Activated T-cell treated with anti-CD3 and anti-CD28 coated beads, Interleukin-2, amount 50 U/mL, for 72 hours (primary cell): ENCODE data around the gene ZGPAT. TPM values are rescaled to one million over a fixed set of nuclear protein-coding genes. Genes with fewer than 3 reads are reported as not detected.

Source experiments
- ATAC-seq, 2 donors: fragments of 150-1000 bp; cut with Tn5 transposase; replicated peaks in 1 of 2; 2 replicates each; pipeline ENCODE4 v1.10.0; 2021; ENCODE audit warnings: moderate library complexity in 2 of 2, mild to moderate bottlenecking in 1 of 2
- DNase-seq, 2 donors: peaks; one replicate each; pipeline ENCODE4 v3.0.0; 2021 to 2022; ENCODE audit warnings: mixed read lengths in 1 of 2
- H3K27ac Mint-ChIP-seq: one replicate; pipeline ENCODE4 v1.8.0; 2022; ENCODE audit warnings: mild to moderate bottlenecking, moderate library complexity, mixed read lengths
- H3K27me3 Mint-ChIP-seq: one replicate; pipeline ENCODE4 v1.8.0; 2022; ENCODE audit warnings: low read depth, mixed read lengths
- H3K36me3 Mint-ChIP-seq, 2 donors: one replicate each; pipeline ENCODE4 v1.8.0; 2022; ENCODE audit warnings: mixed read lengths in 2 of 2, mild to moderate bottlenecking in 1 of 2; ENCODE audit not compliant: insufficient read depth in 2 of 2
- H3K4me1 Mint-ChIP-seq: one replicate; pipeline ENCODE4 v1.8.0; 2022; ENCODE audit warnings: low read depth, mixed read lengths
- H3K4me3 Mint-ChIP-seq, 2 donors: one replicate each; pipeline ENCODE4 v1.8.0; 2022; ENCODE audit warnings: mild to moderate bottlenecking in 2 of 2, mixed read lengths in 2 of 2, moderate library complexity in 2 of 2
- H3K9me3 Mint-ChIP-seq, 2 donors: one replicate each; pipeline ENCODE4 v1.8.0; 2022; ENCODE audit warnings: mixed read lengths in 2 of 2
- total RNA-seq, 2 donors: library from RNA; stranded (reverse); gene quantifications; one replicate each; pipeline ENCODE4 v1.2.3, GENCODE V29; 2022

ZGPAT gene
- total RNA-seq, 2 donors from 2014 or later: 24.3 to 28.0 TPM

DNA sequence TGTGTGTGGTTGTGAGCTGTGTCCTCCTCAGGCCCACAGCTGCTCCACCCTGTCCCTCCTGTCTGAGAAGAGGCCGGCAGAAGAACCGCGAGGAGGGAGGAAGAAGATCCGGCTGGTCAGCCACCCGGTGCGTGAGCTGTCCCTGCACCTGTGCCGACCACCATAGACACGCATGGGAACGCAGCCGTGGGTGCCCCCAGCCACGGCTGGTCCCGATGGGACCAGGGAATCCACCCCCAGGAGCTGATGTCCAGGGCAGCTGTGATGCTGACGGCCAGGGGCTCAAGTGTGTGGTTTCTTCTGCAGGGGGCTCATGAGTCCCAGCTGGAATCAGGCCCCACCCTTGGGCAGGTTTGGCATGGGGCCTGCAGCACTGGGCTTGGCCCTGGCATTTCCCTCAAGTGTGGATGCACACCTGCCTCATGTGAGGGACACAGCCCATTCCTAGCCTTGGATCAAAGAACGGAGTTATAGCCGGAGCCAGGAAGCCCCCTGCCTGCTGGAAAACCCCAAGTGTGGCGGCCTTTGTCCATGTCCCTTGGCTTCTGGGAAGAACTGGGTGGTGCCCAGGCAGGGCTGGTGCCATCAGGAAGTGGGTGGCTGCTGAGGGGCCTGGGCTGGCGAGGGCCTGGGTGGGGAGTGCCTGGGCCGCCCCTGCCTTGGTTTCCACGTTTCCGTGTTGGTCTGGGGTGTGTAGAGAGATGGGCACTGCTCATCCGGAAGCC lies 16.0 kb upstream of the ZGPAT start:
- peaks cover 2 to 6% of the 10 kb centered on the region in 2 donors for H3K36me3 Mint-ChIP-seq
- H3K9me3 Mint-ChIP-seq: no peaks in the 10 kb centered on the region
- no peaks in the 10 kb centered on the region for H3K27me3 Mint-ChIP-seq
- ATAC-seq (no peak), DNase-seq (no peak)
- peaks cover 6% of the 10 kb centered on the region for H3K4me1 Mint-ChIP-seq
- H3K27ac Mint-ChIP-seq: no peak overlapping the region
- H3K4me3 Mint-ChIP-seq: no peak overlapping the region

DNA sequence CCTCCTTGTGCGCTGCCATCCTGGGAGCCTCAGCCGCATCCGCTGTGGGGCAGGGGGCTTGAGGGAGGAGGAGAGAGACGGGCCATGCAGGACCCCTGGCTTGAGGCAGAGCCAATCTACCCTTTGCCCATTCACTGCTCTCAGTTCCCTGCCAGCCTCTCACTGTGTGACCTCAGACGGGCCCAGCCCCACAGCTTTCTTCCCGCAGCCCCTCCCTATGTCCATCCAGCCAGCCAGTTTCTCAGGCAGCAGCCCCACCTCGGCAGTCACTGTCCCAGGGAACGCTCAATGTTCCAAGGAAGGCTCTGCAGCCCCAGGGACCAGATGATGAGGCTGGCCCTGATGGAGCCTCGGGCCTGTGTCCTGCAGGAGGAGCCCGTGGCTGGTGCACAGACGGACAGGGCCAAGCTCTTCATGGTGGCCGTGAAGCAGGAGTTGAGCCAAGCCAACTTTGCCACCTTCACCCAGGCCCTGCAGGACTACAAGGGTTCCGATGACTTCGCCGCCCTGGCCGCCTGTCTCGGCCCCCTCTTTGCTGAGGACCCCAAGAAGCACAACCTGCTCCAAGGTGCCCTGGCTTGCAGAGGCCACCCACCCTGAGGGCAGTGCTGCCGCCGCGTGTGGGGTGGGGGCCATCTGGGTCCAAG lies 15.3 kb upstream of the ZGPAT start:
- ATAC-seq (no peak), DNase-seq (no peak)
- H3K9me3 Mint-ChIP-seq: no peaks in the 10 kb centered on the region
- H3K27ac Mint-ChIP-seq: peak overlapping the region; percentile 44
- peaks cover 2 to 6% of the 10 kb centered on the region in 2 donors for H3K36me3 Mint-ChIP-seq
- H3K4me3 Mint-ChIP-seq: no peak overlapping the region
- no peaks in the 10 kb centered on the region for H3K27me3 Mint-ChIP-seq
- H3K4me1 Mint-ChIP-seq: peaks cover 6% of the 10 kb centered on the region

- ATAC-seq (no peak), DNase-seq (no peak)
- no peaks in the 10 kb centered on the region for H3K27me3 Mint-ChIP-seq
- H3K9me3 Mint-ChIP-seq: no peaks in the 10 kb centered on the region
- peaks cover 6% of the 10 kb centered on the region for H3K4me1 Mint-ChIP-seq
- H3K36me3 Mint-ChIP-seq: peaks cover 2 to 6% of the 10 kb centered on the region in 2 donors
- no peak overlapping the region for H3K27ac Mint-ChIP-seq
- no peak overlapping the region for H3K4me3 Mint-ChIP-seq
Measured at GRCh38 chr20:63693083-63693732, 14.6 kb upstream of the ZGPAT start.

DNA sequence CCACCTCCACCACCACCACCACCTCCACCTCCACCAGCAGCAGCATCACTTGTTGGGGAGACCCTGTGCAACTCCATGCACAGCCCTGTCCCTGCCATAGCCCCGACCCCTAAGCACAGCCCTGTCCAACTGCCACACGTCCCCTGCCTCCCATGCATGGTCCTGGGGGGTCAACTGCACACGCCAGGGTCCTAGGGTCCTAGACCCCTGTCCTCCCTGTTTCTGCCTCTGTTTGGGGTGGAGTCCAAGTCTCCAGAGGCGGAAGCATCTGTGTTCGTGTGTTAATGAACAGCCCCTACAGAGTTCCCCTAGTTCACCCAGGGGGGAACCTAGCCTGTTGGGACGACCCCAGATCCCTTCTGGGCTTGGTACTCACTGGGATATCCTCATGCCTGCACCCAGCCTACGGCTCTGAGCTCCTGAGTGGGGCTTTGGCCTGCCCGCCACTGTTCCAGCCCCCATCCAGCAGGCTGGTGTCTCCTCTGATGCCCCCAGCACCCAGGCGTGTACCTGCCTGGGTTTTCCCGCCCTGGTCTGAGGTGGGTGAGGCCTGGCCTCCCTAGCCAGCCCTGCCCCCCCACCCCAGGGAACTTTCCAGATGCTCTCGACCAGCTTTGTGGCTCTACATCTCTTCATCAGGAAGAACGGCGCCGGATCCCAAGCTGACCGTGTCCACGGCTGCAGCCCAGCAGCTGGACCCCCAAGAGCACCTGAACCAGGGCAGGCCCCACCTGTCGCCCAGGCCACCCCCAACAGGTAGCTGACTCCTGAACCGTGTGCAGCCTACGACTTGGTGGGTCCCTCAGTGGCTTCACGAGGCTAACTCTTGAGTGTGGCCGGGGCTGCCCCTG lies 13.9 kb upstream of the ZGPAT start:
- Mint-ChIP-seq H3K4me1 (peaks cover 6% of the 10 kb centered on the region), H3K9me3 (no peaks in the 10 kb centered on the region), H3K4me3 (no peak overlapping the region), H3K36me3 (peaks cover 2 to 6% of the 10 kb centered on the region in 2 donors), H3K27ac (peak overlapping the region; percentile 94), H3K27me3 (no peaks in the 10 kb centered on the region)
- DNase-seq: no peak
- ATAC-seq: no peak

DNA sequence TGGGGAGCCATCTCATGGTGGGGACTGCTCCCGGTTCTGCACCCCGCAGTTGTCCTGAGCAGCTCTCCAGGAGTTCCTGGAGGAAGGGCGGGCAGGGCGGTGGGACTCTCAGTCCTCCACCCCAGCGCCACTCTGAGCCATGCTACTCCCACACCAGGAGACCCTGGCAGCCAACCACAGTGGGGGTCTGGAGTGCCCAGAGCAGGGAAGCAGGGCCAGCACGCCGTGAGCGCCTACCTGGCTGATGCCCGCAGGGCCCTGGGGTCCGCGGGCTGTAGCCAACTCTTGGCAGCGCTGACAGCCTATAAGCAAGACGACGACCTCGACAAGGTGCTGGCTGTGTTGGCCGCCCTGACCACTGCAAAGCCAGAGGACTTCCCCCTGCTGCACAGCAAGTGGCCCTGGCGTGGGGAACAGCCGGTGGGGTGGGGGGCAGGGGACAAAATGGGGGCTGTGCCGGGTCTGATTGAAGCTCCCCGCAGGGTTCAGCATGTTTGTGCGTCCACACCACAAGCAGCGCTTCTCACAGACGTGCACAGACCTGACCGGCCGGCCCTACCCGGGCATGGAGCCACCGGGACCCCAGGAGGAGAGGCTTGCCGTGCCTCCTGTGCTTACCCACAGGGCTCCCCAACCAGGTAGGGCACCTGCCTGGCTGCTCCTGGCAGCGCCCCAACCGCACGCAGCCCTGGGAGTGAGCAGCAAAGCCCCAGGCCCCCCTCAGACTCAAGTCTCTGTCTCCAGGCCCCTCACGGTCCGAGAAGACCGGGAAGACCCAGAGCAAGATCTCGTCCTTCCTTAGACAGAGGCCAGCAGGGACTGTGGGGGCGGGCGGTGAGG lies 13.0 kb upstream of the ZGPAT start:
- Mint-ChIP-seq H3K27me3 (no peaks in the 10 kb centered on the region), H3K9me3 (no peaks in the 10 kb centered on the region), H3K27ac (no peak overlapping the region), H3K4me3 (no peak overlapping the region), H3K36me3 (peaks cover 2 to 6% of the 10 kb centered on the region in 2 donors), H3K4me1 (peaks cover 12% of the 10 kb centered on the region)
- no peak for ATAC-seq
- no peak for DNase-seq

GRCh38 chr20:63695424-63696305 lies 12.2 kb upstream of the ZGPAT start:
- DNase-seq (no peak), ATAC-seq (no peak)
- peaks cover 2 to 6% of the 10 kb centered on the region in 2 donors for H3K36me3 Mint-ChIP-seq
- H3K9me3 Mint-ChIP-seq: no peaks in the 10 kb centered on the region
- H3K4me1 Mint-ChIP-seq: peaks cover 12% of the 10 kb centered on the region
- peak overlapping the region in 1 of 2 donors; percentile 27 for H3K4me3 Mint-ChIP-seq
- H3K27me3 Mint-ChIP-seq: no peaks in the 10 kb centered on the region
- H3K27ac Mint-ChIP-seq: no peak overlapping the region

GRCh38 chr20:63696306-63696627 lies 11.6 kb upstream of the ZGPAT start:
- no peak for DNase-seq

DNA sequence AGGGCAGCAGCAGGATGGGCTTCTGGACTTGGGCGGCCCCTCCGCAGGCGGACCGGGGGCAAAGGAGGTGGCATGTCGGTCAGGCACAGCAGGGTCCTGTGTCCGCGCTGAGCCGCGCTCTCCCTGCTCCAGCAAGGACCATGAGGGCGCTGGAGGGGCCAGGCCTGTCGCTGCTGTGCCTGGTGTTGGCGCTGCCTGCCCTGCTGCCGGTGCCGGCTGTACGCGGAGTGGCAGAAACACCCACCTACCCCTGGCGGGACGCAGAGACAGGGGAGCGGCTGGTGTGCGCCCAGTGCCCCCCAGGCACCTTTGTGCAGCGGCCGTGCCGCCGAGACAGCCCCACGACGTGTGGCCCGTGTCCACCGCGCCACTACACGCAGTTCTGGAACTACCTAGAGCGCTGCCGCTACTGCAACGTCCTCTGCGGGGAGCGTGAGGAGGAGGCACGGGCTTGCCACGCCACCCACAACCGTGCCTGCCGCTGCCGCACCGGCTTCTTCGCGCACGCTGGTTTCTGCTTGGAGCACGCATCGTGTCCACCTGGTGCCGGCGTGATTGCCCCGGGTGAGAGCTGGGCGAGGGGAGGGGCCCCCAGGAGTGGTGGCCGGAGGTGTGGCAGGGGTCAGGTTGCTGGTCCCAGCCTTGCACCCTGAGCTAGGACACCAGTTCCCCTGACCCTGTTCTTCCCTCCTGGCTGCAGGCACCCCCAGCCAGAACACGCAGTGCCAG lies 11.0 kb upstream of the ZGPAT start, which contains the start of gene TNFRSF6B:
Gene TNFRSF6B (plus strand): TSS at position 25 of the 729 bp plus-strand sequence. CDS start 116 bp downstream, at position 141.
- H3K9me3 Mint-ChIP-seq: no peaks in the 10 kb centered on the region
- peak within 1 kb of the TSS; percentile 32 to 37 for H3K4me3 Mint-ChIP-seq
- DNase-seq (no peak), ATAC-seq (peak; percentile 3 to 16)
- H3K27ac Mint-ChIP-seq: no peak within 1 kb of the TSS
- peaks cover 2 to 6% of the 10 kb centered on the region in 2 donors for H3K36me3 Mint-ChIP-seq
- H3K4me1 Mint-ChIP-seq: peaks cover 12% of the 10 kb centered on the region
- no peaks in the 10 kb centered on the region for H3K27me3 Mint-ChIP-seq

More at GRCh38 chr20:63696306-63696627, 11.6 kb upstream of the ZGPAT start:
- H3K9me3 Mint-ChIP-seq: no peaks in the 10 kb centered on the region
- ATAC-seq: peak; percentile 32 to 38
- H3K36me3 Mint-ChIP-seq: peaks cover 2 to 6% of the 10 kb centered on the region in 2 donors
- no peak overlapping the region for H3K27ac Mint-ChIP-seq
- no peaks in the 10 kb centered on the region for H3K27me3 Mint-ChIP-seq
- peaks cover 12% of the 10 kb centered on the region for H3K4me1 Mint-ChIP-seq
- H3K4me3 Mint-ChIP-seq: peak overlapping the region in 1 of 2 donors; percentile 31

DNA sequence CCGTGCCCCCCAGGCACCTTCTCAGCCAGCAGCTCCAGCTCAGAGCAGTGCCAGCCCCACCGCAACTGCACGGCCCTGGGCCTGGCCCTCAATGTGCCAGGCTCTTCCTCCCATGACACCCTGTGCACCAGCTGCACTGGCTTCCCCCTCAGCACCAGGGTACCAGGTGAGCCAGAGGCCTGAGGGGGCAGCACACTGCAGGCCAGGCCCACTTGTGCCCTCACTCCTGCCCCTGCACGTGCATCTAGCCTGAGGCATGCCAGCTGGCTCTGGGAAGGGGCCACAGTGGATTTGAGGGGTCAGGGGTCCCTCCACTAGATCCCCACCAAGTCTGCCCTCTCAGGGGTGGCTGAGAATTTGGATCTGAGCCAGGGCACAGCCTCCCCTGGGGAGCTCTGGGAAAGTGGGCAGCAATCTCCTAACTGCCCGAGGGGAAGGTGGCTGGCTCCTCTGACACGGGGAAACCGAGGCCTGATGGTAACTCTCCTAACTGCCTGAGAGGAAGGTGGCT lies 10.4 kb upstream of the ZGPAT start:
- DNase-seq: no peak
- peak overlapping the region; percentile 32 to 37 for H3K4me3 Mint-ChIP-seq
- peaks cover 2 to 5% of the 10 kb centered on the region in 2 donors for H3K36me3 Mint-ChIP-seq
- no peak overlapping the region for H3K27ac Mint-ChIP-seq
- no peak for ATAC-seq
- H3K9me3 Mint-ChIP-seq: no peaks in the 10 kb centered on the region
- H3K27me3 Mint-ChIP-seq: no peaks in the 10 kb centered on the region
- peaks cover 12% of the 10 kb centered on the region for H3K4me1 Mint-ChIP-seq

DNA sequence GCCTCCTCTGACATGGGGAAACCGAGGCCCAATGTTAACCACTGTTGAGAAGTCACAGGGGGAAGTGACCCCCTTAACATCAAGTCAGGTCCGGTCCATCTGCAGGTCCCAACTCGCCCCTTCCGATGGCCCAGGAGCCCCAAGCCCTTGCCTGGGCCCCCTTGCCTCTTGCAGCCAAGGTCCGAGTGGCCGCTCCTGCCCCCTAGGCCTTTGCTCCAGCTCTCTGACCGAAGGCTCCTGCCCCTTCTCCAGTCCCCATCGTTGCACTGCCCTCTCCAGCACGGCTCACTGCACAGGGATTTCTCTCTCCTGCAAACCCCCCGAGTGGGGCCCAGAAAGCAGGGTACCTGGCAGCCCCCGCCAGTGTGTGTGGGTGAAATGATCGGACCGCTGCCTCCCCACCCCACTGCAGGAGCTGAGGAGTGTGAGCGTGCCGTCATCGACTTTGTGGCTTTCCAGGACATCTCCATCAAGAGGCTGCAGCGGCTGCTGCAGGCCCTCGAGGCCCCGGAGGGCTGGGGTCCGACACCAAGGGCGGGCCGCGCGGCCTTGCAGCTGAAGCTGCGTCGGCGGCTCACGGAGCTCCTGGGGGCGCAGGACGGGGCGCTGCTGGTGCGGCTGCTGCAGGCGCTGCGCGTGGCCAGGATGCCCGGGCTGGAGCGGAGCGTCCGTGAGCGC lies 9.8 kb upstream of the ZGPAT start:
- H3K27me3 Mint-ChIP-seq: no peaks in the 10 kb centered on the region
- H3K36me3 Mint-ChIP-seq: peaks cover 2% of the 10 kb centered on the region in 2 donors
- ATAC-seq: no peak
- H3K4me1 Mint-ChIP-seq: peaks cover 12% of the 10 kb centered on the region
- no peak for DNase-seq
- H3K27ac Mint-ChIP-seq: no peak overlapping the region
- H3K4me3 Mint-ChIP-seq: peak overlapping the region in 1 of 2 donors; percentile 18
- no peaks in the 10 kb centered on the region for H3K9me3 Mint-ChIP-seq
